Activated gamma-delta T cell treated with Interleukin-2 at 50 U/mL for 16 hours (primary cell): Measurements from ENCODE around the gene IL1R1.

Source experiments
- DNase-seq: peaks from one replicate; pipeline ENCODE4 v3.0.0-alpha.2; 2020

Gene IL1R1

GRCh38 chr2:102141011-102141943 lies 1.3 kb upstream of the IL1R1 start:
- no peak for DNase-seq

DNA sequence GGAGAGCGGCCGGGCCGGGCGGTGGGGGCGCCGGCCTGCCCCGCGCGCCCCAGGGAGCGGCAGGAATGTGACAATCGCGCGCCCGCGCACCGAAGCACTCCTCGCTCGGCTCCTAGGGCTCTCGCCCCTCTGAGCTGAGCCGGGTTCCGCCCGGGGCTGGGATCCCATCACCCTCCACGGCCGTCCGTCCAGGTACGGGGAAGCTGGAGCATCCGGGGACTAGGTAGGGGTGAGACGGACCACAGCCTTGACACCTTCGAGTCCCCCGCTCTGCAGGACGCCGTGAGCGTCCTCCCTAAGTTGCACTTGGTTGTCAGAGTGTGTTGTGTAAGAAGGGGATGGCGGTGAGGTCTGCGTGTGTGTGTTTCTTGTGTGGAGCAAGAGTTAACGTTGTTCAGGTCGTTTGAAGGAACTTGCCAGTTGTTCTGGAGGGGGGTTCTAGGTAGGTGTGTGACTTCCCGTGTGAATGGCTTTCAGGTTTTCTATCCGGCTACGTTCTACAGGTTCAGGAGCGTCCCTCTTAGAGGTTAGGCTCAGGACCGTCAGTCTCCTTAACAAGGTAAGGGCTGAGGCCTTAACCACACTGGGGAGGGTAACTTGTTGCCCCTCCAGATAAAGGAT lies 393 bp downstream of the IL1R1 start:
- DNase-seq: no peak

- no peak for DNase-seq
Observed at GRCh38 chr2:102143450-102143985, 972 bp downstream of the IL1R1 start.

- DNase-seq: no peak
Observed at GRCh38 chr2:102144128-102144527, 1.6 kb downstream of the IL1R1 start.

GRCh38 chr2:102145107-102145506 lies 2.6 kb downstream of the IL1R1 start:
- no peak for DNase-seq

GRCh38 chr2:102145934-102146333 lies 3.4 kb downstream of the IL1R1 start:
- no peak for DNase-seq

DNA sequence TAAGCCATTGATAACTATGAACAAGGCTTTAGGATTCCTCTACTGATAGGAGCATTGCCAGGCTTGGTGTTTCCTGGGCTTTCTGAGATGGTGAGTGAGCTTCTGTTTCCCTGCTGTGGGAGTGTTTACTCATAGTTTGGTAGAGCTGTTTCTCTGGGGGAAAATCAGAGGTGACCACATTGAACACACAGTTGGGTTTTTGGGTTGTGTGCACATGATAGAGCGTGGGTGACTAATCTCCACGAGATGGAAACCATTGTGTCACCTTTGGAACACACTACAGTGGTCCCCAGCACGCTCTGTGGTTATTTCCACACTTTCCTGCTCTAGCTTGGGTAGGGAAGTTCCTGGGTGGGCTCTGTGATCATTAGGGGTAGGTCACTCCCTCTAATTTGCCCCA lies 5.4 kb downstream of the IL1R1 start:
- DNase-seq: no peak

DNA sequence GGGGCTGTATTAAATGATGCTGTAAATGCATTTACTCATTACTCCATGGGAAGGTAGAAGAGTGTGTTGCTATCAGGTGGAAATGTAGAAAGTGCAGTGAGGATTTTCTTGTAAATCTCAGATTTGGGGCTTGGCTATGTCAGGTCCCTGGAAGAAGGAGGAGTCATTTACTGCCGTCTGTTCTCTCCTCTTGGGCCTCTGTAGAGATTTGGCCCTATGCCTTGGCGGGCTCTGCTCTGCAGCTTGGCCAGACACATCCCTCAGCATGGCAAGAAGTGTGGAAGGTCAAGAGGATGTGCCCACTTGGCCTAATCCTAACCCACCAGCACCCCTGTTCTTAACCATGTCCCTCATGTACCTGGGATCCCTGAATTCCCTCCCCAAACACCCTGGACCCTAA lies 6.7 kb downstream of the IL1R1 start:
- no peak for DNase-seq

DNA sequence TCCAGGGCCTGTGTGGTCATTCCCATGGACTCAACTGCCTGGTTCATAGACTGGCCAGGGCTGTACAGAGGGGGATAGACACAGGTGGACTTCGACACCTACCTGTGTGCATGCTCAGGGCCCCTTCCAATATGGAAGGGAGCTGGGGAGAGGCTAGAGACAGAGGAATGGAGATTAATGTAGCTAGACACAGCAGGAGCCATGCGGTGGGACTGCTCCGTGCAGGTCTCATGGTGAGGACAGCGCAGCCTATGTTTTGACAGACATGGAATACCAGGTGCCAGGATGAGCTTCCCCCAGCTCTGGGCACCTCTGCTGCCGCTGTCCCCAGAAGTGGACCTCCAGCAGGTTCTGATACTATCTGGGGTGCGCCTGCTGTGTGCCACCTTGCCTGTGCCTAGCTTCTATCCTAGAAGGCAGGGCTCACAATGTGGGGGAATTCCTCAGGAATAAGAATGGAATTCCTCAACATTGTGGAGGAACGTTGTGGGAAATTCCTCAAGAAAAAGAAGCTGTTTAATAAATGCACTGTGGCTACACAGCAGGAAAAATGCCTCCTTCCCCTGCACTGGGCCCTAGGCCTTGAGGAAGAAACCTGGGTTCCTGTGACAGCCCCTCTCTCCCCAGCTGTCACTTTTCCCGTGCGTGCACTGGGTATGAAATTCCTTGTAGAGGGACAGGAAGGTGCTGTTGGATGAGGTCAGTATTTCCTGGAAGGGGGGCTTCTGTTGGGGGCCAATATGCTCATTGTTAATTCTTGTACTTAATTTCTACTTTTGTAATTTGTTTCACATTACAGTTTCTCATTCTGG lies 7.3 kb downstream of the IL1R1 start:
- no peak for DNase-seq

- no peak for DNase-seq
Observed at GRCh38 chr2:102154364-102154763, 11.8 kb downstream of the IL1R1 start.

DNA sequence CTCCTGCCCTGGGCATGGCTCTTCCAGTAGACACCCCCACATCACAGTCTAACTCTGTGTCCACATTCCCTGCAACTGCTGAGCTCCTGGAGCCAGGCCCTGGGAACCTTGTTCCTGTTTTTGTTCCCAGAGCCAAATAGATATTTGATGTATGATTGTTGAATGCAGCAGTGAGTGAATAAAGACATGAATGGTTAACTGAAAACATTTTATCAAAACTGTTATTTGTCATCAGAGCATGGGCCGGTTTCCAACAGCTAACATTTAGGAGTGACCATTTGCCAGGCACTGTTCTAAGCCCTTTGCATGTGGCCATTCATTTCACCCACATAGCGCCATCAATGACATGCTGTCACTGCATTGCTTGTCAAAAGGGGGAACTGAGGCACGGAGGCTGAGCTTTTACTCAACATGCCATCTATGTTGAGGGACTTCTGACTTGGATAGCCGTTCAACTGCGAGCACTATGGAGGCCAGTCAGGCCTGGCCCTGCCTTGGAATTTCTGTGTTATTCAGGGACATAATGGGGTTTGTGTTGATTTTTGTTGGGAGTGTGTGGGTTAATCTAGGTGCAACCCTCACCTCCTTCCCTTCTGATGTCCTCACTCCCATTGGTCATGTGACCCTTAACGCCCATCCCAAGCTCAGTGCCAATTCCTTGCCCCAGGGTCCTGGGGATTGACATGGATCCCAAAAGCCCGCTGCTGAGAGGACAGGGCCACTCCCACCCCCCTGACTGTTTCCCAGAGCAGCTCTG lies 12.6 kb downstream of the IL1R1 start:
- no peak for DNase-seq

DNA sequence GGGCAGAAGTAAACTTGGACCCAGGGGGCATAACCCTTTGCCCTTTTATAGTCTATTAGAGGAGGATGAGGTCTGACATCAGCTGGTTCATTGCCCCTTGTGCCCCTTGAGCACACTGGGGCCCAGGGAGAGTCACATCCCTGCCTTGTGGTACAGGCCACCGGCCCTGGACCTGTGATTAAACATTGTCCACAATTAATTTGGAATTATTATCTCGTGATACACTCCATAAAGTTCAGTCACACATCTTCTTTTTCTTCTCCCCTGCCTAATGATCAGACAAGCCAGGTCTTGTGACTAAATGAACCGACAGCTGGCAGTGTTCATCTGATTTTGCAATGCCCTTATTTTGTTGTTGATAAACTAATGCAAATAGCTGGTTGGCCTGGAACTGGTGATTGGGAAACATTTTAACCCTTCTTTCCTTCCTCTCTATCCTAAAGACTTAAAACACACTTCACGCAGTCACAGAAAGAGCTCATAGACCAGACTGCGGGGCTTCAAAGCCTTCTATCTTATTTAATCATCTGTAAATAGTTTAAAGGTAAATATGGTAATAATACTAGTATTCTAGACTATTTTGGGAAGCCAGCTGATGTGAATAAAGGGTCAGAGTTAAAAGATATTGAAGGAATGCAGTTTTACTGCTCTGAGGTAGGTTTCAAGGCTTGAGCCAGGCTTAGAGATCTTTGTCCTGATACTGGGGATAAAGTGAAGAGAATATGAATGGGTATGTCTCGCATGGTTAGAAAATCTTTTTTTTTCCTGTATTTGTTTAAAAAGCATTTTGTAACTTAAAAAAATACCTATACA lies 13.4 kb downstream of the IL1R1 start:
- no peak for DNase-seq

- DNase-seq: no peak
Observed at GRCh38 chr2:102158011-102158755, 15.6 kb downstream of the IL1R1 start.

- DNase-seq: no peak
Observed at GRCh38 chr2:102159295-102159694, 16.7 kb downstream of the IL1R1 start.

DNA sequence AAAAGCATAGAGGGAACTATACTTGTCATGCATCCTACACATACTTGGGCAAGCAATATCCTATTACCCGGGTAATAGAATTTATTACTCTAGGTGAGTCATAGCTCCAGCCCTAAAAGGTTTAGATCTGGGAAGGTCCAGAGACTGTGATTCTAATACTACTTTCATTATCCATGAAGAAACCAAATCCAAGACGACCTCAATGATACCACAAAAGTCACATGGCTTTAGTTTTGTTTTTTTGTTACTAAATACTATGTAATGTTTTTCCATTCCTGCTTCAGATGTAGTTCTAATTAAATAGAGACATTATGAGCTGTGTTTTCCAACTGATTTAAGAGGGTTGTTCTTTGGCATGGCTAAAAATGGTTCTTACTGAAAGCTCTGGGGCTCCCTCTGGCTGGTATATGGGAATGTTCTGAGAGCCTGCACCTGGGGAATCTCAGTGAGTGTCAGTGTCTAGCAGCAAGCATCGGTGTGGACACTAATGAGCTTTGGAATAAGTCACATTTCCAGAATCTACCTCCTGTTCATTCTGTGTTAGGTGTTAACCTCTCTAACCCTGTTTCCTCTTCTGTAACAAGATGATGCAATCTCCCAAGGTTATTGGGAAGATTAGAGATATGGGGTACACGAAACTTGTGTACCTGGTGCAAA lies 23.8 kb downstream of the IL1R1 start:
- no peak for DNase-seq

DNA sequence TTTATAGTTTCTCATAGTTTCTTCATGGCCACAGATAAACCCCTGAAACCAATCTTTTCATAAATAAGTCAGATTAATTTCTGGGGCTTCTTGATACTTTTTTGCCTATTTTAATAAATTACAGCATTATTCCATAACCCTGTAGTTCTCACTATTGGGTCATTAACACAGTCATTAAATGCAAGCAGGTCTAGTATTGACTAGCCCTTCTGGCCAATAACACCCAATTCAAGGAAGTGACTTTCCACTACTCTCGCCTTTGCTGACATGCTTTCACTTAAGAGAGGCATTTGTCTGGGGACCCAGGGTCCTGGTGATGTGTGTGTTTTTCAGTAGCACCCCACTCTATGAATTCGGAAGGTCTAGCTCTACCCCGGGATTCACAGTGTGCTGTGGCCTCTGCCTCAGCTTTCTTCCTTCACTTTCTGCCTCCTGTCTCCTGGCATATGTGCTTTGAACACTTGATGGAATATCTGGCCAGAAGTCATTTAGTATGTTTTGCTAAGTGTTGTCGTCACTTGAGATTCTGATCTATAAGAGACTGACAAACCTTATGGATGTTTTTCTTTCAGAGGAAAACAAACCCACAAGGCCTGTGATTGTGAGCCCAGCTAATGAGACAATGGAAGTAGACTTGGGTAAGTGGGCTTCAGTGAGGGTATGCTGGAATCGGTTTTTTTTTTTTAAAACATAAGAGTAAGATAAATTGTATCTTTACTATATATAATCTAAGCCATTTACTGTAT lies 25.7 kb downstream of the IL1R1 start:
- no peak for DNase-seq

- DNase-seq: no peak
Observed at GRCh38 chr2:102171946-102172345, 29.4 kb downstream of the IL1R1 start.

- no peak for DNase-seq
Observed at GRCh38 chr2:102172745-102173144, 30.2 kb downstream of the IL1R1 start.

GRCh38 chr2:102176172-102176571 lies 33.6 kb downstream of the IL1R1 start:
- no peak for DNase-seq
